Muscle of arm (tissue), 12 donors: ENCODE results near the gene INPP5A. TPM values are rescaled to one million over a fixed set of nuclear protein-coding genes. Genes with fewer than 3 reads are reported as not detected.

Experiments used
- DNase-seq: peaks from one replicate; pipeline ENCODE4 v3.0.0-alpha.2; 2013
- polyA plus RNA-seq, 12 donors: library from polyadenylated mRNA; unstranded; fragments of 120-200 nt; gene quantifications; one replicate each; pipeline ENCODE4 v1.2.1, GENCODE V29; 2013; ENCODE audit not compliant: insufficient read length in 12 of 12

Gene INPP5A
- polyA plus RNA-seq, 12 donors = 22.2 to 59.4 (median 43.8) TPM; not detected in 1

DNA sequence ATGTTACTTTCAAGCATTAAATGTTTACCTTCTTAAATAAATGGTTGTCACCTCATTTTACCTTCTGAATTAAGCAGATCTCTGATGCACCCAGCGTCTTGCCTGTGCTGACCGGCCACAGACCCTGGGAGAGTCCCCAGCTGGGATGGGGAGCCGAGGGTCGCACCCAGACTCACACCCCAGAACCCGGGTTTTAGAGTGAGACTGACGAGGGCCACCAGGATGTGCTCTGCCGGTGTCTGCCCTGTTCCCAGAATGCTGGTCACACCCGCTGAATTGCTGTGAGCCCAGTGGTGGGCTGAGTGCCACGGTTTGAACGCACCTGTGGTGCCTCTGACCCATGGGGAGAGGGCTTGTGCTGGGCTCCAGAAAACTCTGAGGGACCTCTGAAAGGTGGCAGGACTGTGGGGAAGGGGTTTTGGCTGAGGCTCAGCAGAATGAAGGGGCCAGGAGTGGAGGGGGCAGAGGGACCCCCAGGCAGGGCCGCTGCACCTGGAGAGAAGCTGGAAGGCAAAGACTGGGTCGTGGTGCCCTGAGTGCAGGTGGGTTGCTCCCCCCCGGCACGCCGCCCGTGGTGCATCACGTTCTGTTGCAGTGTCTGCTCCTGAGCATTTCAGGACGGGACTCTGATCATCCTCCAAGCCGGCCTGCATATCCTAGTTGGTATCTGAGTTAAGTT lies 39.2 kb downstream of the INPP5A start:
- DNase-seq = no peak

DNA sequence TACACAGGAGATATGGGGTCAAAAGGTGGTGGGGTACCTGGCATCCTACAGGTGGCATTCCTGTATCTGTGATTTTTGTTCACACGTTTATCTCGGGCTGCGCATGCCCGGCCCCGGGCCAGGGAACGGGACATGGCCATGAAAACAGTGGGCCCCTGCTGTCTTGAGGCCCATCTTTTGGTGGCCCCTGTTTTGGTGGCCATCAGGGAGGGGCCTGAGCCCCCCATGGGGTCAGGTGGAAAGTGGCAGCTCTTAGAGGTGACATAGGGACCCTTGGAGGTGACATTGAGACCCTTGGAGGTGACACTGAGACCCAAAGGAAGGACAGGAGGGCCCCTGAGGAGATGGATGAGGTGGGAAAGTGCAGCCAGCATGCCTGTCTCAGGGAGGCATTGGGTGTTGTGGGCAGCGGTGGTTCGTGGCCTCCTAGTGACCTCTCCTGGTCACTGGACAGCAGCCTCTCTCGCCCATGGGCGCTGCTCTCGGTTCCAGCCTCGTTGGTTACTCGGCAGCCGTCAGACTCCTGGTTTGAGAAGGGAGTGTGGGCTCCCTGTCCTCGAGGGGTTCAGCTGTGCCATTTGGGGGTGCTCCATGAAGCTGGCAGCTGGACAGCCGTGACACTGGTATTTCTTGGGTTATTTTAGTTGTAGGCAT lies 39.9 kb downstream of the INPP5A start:
- no peak for DNase-seq

DNA sequence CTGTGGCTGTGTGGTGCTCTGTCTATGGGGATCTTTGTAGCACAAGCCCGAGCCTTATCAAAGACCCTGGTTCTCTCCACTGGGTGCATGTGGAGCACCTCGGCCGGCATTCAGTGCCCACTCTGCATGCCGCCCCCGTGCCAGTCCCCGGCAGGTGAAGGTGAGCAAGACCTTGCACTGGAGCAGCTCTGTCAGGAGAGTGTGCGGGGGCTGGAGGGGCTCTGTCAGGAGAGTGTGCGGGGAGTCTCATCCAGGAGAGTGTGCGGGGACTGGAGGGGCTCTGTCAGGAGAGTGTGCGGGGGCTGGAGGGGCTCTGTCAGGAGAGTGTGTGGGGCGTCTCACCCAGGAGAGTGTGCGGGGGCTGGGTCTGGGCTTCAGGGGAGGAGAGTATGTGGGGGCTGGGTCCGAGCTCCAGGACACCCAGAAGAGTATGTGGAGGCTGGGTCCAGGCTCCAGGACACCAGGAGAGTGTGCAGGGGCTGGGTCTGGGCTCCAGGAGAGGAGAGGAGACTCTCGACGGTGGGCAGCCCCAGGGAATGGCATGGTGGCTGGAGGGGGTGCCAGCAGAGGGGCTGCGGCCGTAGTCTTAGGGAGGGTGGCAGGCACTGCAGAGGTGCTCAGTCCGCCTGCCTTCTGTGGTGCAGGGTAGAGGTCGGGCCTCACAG lies 40.8 kb downstream of the INPP5A start:
- DNase-seq = no peak

DNA sequence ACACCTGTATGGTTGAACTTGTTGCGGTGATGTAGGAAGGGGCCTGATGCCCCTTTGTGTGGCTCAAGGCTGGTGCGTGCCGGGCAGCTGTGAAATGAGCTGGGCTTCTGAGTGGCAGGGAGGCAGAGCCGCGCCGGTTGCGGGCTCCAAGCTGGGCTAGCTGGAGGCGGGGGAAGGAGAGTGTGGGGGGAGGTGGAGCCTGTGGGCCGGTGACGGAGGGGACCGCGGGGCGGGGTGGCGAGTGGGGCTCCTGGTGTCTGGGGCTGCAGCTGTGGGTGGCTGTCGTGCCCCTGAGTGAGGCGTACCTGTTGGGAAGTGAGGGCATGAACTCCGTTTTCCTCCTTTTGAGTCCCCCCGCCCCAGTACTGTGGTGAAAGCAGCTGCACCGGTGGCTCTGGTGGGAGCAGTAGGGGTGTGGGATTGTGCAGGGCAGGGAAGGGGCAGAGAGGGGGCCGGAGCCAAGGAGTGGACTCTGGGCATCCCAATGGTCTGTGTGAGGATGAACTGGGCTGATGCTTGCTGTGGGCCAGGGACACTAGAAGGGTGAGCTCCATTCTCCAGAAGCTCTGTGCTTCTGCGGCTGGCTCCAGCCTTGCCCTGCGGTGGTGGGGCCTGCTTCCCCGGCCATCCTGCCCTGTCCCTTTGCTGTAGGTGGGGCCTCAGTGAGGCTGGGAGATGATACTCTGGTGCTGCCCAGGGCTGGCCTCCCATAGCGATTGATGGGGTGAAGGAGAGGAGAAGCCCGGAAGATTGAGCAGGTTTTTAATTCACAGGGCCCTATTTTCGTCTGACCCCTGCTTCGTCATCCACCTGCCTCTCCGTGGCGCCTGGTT lies 41.7 kb downstream of the INPP5A start:
- no peak for DNase-seq

DNA sequence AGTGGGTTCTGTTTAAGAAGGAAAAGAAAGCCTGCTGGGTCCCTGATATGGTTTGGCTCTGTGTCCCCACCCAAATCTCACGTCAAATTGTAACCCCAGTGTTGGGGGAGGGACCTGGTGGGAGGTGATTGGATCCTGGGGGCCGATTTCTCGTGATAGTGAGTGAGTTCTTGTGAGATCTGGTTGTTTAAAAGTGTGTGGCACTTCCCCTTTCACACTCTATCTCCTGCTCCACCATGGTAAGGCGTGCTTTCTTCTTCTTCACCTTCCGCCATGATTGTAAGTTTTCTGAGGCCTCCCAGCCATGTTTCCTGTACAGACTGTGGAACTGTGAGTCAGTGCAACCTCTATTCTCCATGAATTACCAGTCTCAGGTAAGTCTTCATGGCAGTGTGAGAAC lies 42.6 kb downstream of the INPP5A start:
- no peak for DNase-seq

DNA sequence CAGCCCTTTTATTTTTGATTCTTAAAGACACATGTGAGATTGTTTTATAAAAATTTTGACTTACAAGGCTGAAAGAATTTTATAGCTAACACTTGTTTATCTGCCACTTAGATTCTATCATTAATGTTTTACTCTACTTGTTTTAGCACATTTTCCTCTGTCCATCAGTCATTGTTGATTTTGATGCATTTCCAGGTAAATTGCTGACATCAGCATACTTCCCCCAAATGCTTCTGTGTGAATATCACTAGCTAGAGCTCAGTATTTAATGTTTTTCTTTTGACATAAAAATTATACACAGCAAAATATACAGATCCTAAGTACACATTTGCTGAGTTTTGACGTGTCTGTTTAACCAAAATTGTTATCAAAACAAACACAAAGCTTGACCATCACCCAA lies 43.0 kb downstream of the INPP5A start:
- no peak for DNase-seq

DNA sequence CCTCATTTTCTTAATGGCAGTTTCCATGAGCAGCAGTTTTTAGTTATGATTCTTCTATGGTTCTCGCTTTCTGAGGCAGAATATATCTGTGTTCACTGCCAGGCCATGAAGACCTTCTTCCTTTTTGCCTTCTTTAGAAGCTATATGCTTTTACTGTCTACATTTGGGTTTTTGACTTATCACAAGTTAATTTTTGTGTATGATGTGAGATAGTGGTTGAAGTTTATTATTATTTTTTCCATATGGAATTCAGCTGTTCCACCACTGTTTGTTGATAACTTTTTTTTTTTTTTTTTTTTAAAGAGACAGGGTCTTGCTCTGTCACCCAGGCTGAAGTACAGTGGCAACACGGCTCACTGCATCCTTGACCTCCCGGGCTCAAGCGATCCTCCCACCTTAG lies 44.5 kb downstream of the INPP5A start:
- DNase-seq = no peak

DNA sequence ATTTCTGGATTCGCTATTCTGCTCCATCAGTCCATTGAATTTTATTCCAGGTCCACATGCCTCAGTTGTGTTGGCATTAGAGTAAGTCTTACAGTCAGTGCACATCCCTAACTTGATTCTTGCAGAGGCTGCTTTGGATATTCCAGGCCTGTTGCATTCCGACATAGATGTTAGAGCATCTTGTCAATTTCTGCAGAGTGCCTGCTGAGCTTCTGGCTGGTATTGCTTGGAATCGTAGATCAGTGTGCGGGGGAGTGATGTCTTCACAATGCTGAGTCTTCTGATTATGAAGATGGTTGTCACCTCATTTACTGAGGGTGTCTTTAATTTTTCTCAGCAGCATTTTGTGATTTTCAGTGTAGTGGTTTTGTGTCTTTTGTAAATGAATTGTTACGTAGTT lies 45.2 kb downstream of the INPP5A start:
- DNase-seq = no peak

DNA sequence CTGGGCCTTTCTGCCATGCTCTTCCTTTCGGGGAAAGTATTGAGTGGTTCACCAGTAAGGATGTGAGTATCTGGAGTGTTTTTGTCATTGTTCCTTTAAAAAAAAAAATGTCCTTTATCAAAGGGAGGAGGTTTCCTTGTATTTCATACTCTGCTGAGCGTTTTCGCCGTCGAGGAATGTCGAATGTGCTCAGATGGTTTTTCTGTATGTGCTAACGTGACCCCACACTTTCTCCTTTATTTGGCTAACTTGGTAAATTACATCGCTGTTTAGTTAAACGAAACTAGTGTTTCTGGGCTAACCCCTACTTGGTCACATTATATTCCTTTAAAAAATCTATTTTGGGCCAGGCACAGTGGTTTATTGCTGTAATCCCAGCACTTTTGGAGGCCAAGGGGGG lies 45.9 kb downstream of the INPP5A start:
- DNase-seq = no peak

DNA sequence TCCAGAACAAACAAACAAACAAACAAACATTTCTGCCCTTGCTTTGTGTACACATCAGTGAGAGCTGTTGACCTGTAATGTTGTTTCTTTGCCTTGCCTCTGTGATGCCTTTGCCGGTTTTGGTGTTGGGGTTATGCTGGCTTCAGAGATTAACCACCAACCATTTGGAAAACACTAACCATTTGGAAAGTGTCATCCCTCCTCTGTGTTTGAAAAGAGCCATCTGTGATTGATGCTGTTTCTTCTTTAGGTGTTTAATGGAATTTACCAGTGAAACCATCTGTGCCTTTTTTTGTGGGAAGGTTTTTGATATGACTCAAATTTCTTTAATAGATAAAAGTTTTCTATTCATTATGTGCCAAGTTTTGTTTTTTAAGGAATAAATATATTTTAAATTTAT lies 46.5 kb downstream of the INPP5A start:
- no peak for DNase-seq

DNA sequence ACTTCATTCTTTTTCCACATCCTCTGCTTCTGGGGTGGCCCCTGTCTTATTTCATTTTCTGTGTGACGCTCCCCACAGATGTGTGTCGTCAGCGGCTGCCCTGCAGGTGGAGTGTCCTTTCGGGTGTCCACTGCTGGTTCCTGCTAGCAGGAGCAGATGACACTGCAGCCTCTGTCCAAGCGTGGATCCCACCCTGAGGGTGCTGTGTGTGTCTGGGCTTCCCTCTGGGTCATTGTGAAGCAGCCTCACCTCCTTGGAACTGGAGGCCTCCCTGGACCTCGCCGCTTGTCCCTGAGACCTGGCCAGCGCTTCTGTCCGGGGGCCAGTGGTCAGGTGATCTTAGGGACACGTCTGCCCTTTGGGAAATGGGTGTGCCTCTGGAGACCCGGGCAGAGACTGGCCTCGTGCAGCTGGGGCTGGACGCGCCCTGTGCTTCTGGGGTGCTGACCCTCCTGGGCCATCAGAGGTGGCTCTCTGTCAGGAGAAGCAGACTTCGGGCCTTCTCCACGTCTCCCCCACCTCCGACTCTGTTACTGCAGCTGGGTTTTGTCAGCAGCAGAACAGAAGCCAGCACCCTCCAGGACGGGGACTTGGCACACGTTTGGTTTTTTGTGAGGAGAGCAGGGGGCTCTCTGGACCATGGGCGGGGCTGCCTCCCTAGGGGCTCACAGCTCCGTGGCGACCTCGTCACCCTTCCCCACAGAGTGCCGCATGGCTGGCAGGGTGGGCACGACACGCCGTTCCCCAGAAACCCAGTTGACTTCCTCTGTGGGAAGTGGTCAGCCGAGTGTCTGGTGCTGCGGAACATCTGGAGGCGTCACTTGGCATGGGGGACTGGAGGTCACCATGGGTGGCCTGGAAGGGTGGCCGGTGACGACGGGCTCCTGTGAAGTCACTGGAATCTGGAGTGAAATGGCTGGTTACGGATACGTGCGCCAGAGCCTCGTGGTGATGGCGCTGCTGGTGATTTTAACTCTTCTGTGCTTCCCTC lies 48.4 kb downstream of the INPP5A start:
- DNase-seq = no peak

DNA sequence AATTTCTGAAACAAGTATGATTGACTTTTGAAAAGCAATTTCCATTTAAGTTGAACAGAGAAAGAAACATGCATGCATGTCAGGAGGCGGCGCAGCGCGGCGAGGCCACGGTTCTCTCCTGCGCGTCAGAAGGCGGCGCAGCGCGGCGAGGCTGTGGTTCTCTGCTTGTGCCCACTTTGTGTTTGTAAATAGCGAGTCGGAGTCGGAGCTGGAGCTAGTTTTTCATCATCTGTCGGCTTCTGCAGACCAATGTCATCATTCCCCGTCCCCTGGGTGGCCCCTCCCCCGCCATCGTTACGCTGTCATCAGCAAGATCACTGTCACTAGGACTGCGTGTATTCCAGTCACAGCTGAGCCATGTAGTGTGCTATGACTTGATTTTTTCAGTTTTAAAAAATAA lies 49.2 kb downstream of the INPP5A start:
- no peak for DNase-seq

DNA sequence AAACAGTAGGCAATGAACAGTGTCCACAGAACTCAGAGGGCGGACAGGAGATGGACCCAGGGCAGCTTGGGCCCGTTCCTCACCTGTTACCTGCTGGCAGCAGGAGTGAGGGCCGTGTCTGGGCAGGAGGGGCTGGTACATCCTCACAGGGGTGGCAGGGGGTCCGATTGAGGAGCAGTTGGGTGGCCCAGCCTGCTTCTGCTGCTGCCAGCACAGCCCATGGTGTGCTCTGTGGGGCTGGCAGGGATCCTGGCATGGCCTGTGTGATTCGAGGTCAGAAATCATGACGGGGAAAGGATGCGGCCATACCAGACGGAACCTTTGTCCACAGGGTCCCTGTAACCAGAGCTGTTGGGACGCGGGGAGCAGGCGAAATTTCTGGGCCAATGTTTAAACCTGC lies 49.6 kb downstream of the INPP5A start:
- no peak for DNase-seq

DNA sequence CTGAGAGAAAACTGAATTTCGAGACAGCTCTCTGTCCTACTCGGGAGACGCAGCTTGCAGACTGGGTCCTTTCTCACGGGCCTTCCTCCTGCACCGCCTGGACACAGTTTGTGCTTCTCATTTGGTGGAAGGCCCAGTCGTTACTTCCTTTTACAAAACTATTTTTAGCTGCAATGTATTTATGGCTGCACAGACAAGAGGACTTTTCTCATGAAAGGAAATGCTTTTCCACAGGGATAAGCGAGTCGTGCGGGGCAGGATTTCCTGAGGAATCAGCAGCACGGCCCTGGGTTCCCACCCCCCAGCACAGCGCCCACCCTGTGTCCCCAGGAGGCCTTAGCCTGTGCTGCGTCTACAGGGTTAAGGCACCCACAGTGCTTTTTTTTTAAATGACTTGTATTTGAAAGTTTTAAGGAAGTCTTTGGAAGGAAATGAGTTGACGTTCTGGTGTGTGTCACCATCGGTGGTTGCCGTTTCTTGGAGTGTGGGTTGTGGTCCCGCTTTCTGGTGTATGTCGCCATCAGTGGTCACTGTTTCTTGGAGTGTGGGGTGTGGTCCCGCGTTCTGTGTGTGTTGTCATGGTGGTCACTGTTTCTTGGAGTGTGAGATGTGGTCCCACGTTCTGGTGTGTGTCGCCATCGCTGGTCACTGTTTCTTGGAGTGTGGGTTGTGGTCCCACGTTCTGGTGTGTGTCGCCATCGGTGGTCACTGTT lies 50.9 kb downstream of the INPP5A start:
- peak; percentile 71 for DNase-seq

DNA sequence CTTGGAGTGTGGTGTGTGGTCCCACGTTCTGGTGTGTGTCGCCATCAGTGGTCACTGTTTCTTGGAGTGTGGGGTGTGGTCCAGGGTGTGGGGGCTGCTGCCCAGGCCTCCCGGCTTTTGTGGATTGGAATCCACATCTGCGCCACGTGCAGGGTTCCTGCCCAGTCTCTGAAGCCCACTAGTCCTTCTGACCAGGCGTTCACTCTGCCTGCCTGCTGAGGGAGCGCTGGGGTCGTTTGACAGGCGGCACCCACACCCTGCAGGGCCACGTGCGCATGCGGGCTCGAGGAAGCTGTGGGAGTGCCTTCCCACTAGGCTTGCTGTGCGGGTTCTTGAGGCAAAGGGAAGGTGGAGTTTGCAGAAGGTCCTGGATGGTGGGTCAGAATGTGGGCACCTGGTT lies 51.4 kb downstream of the INPP5A start:
- no peak for DNase-seq

DNA sequence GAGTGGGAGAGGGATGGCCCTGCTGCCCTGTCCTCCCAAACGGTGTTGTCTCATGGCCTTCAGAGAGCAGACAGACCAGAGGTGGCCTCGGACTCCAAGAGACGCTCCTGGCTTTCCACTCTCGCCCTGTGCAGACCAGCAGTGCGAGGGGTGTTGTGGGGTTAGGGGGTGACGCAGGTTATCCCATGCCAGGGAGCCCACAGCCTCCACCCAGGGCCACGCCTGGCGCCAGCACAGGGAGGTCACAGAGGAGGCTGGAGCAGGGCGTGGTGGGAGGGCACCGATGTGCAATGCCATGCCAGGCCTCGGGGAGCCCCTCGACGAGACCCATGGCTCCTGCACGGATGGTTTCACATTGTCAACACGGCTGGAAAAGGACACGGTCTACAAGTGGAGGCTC lies 52.1 kb downstream of the INPP5A start:
- DNase-seq = no peak

DNA sequence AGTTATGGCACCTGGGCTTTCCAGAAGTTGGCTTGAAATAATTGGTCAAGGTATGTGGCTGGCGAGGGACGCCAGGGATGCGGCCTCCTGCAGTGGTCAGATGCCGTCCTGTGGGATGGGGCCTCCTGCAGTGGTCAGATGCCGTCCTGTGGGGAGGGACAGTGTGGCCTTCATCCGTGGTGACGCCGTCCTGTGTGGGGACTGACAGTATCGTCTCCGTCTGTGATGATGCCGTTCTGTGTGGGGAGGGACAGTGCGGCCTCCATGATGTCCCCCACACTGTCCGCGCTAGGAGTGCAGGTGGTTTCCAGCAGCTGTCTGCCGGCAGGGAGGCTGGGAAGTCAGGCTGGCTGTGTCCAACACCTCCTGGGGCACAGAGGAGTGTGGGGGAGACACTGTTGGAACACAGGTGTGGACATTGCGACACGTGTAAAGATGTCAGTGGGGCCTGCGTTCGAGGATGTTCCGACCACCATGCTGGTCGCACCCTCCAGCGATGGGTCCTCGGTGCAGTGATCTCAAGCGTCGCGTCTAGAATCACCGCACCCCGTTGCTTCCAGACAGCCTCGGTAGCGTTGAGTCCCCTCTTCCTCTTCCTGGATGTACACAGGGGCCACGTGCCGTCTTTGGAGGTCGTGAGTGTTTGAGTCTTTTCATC lies 52.6 kb downstream of the INPP5A start:
- no peak for DNase-seq

DNA sequence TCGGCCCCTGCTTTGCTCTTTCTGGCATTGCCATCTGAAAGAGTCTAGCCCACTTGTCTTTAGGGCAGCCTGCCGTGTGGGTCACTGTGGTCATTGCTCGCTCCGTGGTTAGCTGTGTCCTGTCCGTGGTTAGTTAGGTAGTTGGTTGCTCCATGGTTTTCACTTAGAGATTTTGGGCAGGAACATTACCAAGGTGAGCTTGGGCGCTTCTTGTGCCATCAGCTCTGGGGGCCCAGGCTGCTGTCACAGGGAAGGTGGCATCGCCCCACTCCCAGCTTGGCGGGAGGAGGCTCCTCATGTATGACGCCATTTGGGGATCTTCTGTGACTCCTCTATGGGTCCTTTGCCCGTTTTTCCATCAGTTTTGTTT lies 53.1 kb downstream of the INPP5A start:
- DNase-seq = no peak

DNA sequence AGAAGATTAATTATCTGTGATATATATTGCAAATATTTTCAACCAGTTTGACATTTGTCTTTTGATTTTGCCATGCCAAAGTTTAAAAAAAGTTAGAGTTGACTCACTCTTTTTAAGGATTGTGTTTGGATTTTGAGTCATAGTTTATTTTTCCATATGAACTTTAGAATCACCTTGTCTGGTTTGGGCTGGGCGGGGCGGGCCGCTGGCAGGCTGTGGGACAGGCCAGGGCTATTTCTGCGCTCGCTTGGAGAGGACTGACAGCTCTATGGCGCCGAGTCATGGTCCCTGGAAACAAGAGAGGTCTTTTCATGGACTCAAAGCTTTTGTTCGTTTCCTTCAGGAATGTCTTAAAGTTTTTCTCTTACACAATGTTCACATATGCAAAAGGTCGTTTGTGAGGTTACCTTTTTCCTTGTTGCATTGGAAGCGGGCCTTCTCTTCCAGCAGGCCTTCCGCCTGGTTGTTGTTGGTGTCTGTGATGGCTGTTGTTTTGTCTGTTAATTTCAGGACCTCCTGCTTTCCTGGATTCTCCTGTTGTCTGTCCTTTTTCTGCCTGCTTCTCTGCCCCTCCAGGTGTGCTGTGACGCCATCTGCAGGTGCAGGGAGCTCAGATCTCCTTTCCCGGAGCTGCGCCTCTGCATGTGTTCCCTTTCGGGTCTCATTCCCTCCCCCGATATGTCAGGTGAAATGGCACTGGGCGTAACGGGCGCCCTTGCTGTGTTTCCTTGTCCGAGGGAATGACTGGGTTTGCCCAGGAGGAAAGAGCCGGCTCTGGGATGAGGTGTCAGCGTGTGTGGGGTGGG lies 53.8 kb downstream of the INPP5A start:
- no peak for DNase-seq
